NCI-H1105 treated with DMSO at 0.1 percent for 48 hours (cell line): Measurements from ENCODE around the gene CMIP.

Experiments
- DNase-seq: peaks from one replicate; lab custom pipeline; 2025; lab: John Stamatoyannopoulos, UW

Gene CMIP

GRCh38 chr16:81535679-81536360, 91.2 kb downstream of the CMIP start:
- no peak for DNase-seq

GRCh38 chr16:81536648-81537047, 92.0 kb downstream of the CMIP start:
- no peak for DNase-seq

GRCh38 chr16:81537721-81538561, 93.3 kb downstream of the CMIP start:
- DNase-seq: no peak

GRCh38 chr16:81539009-81539758, 94.6 kb downstream of the CMIP start:
- no peak for DNase-seq

- DNase-seq: no peak
Observed at GRCh38 chr16:81539759-81540472, 95.3 kb downstream of the CMIP start.

- DNase-seq: no peak
Observed at GRCh38 chr16:81541314-81541713, 96.7 kb downstream of the CMIP start.

- no peak for DNase-seq
Observed at GRCh38 chr16:81542609-81543570, 98.3 kb downstream of the CMIP start.

GRCh38 chr16:81543571-81543970, 99.0 kb downstream of the CMIP start:
- DNase-seq: no peak

- DNase-seq: no peak
Observed at GRCh38 chr16:81544261-81544660, 99.7 kb downstream of the CMIP start.

GRCh38 chr16:81544700-81545271, 100.2 kb downstream of the CMIP start:
- no peak for DNase-seq

- no peak for DNase-seq
Observed at GRCh38 chr16:81545470-81546250, 101.1 kb downstream of the CMIP start.

- no peak for DNase-seq
Observed at GRCh38 chr16:81546781-81547180, 102.2 kb downstream of the CMIP start.

GRCh38 chr16:81547194-81547938, 102.8 kb downstream of the CMIP start:
- no peak for DNase-seq

- no peak for DNase-seq
Observed at GRCh38 chr16:81547939-81548216, 103.3 kb downstream of the CMIP start.

- DNase-seq: no peak
Observed at GRCh38 chr16:81548551-81548875, 103.9 kb downstream of the CMIP start.

- DNase-seq: no peak
Observed at GRCh38 chr16:81548876-81549546, 104.4 kb downstream of the CMIP start.

- no peak for DNase-seq
Observed at GRCh38 chr16:81549547-81550431, 105.2 kb downstream of the CMIP start.

- no peak for DNase-seq
Observed at GRCh38 chr16:81550432-81550808, 105.8 kb downstream of the CMIP start.
